SIG-M5 treated with dmso at 0.1 percent for 504 hours (cell line): Measurements from ENCODE around the gene DBNDD2.

Experiments
- DNase-seq: peaks from one replicate; lab custom pipeline; 2025; ENCODE audit not compliant: unreplicated experiment; lab: John Stamatoyannopoulos, UW

Gene DBNDD2

DNA sequence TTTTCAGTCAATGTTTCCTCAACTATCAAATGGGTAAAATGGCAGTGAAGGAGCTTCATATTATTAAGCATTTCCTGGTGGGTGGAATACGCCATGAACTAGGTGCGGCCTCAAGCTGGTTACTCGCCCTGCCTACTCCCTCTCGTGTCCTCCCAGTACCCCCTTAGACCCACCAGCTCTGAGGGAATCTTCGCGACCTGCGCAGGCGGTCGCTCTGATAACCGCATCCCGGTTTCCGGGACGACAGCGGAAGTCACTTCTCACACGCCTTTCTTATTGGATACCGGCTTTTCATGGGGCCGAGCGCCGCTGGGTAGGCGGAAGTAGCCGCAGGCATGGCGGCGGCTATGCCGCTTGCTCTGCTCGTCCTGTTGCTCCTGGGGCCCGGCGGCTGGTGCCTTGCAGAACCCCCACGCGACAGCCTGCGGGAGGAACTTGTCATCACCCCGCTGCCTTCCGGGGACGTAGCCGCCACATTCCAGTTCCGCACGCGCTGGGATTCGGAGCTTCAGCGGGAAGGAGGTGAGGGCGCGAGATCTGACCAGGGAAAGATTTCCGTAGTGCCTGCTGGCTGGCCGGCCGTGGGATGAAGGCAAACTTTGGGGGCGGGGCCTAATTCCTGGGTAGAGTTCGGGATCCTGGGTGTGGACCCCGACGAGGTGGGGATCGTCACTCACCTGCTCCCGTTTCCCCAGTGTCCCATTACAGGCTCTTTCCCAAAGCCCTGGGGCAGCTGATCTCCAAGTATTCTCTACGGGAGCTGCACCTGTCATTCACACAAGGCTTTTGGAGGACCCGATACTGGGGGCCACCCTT is 7.9 kb downstream of the DBNDD2 start, which contains the start of gene PIGT:
Gene PIGT (plus strand): TSS at position 320 of the 816 bp plus-strand sequence. CDS start 16 bp downstream, at position 336.
- DNase-seq = peak; percentile 89

DNA sequence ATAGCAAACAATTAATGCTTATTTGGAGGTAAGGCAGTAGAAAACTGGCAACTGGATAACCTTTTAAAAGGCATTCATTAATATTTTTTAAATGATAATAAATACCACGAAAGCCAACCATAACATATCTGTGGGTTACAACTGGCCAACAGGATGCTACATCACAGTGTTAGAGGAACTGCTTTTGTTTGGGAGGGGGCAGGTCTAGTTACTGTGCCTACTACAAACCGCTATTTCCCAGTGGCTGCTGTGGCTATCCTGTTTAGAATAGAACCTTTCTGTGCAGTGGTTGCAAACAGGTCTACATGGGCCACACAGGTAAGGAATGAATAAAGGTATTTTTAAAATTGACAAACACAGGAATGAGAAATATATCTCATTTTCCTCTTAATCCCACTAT is 8.8 kb downstream of the DBNDD2 start:
- peak; percentile 20 for DNase-seq

GRCh38 chr20:45419188-45420091 is 11.4 kb downstream of the DBNDD2 start:
- peak; percentile 23 for DNase-seq

- DNase-seq = no peak
Observed at GRCh38 chr20:45420125-45420524, 12.0 kb downstream of the DBNDD2 start.

DNA sequence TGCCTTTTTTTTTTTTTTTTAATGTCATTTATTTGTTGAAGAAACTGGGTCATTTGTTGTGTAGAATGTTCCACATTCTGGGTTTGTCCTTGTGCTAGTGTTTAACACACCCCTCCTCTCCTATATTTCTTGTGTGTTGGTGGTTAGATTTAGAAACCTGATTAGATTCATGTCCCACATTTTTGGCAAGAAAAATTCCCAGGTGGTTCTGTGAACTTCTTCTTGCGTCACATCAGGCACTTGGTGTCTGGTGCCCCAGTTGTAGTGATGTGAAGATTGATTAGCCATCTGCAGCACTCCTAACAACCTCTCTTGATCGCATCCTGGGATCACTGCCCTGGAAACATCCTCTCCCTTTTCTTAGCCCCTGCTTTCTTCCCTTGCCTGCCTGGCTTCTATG is 15.6 kb downstream of the DBNDD2 start:
- no peak for DNase-seq

DNA sequence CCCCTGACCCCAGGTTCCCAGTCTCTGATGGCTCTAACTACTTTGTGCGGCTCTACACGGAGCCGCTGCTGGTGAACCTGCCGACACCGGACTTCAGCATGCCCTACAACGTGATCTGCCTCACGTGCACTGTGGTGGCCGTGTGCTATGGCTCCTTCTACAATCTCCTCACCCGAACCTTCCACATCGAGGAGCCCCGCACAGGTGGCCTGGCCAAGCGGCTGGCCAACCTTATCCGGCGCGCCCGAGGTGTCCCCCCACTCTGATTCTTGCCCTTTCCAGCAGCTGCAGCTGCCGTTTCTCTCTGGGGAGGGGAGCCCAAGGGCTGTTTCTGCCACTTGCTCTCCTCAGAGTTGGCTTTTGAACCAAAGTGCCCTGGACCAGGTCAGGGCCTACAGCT is 17.5 kb downstream of the DBNDD2 start:
- no peak for DNase-seq

DNA sequence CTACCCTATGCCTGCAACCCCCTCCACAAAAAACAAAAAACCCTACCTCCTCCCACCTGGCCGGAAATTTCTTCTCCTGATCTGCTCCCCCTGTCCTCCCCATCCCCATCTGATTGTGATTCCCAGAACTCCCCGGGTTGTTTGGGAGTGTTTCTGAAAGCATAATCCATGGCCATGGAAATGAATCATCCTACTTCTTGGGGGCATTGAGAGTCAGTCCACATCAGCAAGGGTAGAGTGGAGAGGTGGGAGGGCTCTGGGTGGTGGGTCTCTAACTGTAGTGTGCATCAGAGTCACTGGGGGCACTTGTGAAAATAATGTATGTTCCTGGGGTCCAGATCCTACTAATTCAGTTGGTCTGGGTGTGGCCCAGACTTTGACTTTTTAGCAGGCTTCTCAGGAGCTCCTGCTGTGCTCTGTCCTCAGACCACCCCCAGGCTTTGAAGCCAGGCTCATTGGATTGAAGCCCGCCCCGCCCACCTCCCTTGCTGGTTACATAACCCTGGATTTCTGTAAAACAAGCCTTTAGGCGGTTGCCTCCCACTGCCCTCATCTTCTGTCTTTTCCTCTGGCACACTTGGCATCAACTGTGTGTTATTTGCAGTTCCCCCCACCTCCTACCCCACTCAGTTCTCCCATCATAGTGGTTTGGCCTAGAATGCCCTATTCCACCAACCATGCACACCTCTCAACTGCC is 18.4 kb downstream of the DBNDD2 start:
- no peak for DNase-seq

DNA sequence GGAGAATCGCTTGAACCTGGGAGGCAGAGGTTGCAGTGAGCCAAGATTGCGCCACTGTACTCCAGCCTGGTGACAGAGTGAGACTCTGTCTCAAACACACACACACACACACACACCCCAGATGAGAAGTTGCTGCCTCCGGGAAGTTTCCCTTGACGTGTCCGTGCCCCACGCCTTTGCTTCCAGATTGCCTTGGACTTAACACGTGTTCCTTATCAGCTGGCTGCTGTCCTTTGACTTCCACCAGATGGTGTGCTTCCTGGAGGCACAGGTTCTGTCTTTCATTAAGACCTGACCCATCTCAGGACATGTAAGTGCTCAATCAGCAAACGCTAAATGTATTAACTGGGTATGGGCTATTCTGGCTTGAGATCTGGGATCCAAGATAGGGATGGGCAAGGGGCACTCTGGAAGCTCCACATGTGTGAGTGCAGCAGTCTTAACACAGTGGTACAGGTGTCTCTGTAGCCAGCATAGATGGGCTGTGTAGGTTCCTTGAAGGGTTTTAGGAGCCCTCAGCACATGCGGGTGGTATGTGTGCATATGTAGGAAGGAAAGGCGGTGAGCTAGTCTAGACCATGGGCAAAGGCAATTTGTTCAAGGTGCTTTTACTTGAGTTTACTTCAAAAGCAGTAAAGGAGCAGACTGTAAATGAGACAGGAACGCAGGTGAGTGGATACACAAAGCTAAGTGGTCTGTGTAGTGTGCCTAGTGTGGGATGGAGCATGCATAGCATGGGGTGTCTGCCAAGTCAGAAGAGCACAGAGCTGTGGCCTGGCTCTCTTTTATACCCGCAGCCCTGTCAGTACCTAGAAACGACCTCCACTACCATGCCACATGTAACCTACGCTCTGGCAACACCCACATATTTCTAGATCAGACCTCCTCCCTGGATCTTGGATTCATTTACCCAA is 19.4 kb downstream of the DBNDD2 start:
- DNase-seq = no peak

GRCh38 chr20:45429618-45430017 is 21.5 kb downstream of the DBNDD2 start:
- DNase-seq = no peak

DNA sequence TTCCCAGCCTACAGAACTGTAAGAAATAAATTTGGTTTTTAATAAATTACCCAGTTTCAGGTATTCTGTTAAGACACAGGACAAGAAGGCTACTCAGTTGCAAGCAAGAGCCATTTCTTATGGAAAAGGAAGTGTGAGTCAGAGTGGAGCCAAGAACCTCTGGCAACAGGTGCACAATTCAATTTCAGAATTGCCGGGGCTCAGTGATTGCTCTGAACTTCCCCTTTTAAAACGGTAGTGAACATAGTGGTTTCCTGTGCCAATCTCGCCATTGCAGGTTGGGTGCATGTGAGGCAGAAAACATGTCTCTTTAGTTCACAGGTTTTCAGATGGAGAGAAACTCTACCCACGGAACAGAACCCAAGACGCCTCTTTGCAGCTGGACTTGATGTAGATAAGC is 24.2 kb downstream of the DBNDD2 start:
- peak; percentile 62 for DNase-seq

GRCh38 chr20:45433316-45433715 is 25.2 kb downstream of the DBNDD2 start:
- no peak for DNase-seq

GRCh38 chr20:45433976-45434375 is 25.9 kb downstream of the DBNDD2 start:
- no peak for DNase-seq

DNA sequence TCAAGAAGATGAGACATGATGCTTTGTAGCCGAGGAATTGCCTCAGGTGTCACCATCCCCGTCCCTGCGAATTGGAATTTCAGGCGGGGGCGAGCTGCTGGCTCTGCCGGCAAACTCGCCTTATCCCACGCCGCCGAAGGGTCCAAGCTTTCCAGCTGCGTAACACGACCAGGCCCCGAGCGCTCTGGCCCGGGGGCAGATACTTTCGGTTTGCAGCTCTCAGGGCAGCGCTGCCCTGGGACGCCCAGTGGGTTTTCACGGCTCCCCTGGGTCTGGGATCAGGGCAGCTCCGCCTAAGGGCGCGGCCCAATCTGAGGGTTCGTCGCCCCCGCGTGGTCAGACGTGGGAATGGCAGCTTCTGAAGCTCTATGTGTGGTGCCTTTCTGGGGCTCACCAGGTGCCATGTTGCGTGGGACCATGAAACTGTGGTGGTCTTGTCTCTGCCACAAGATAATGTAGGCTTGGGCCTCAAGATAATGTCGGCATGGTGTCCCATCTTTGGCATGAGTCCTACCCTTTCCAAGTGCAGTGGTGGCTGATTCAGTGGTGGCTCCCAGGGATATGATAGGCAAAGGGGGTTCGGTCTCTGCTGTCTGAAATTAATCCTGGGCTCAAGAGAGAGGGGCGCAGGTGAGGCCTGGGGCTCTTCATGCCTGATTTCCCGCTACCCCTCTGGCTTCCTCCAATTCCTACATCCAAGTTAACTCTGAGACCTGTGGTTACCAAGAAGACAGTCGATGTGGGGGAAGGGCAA is 28.8 kb downstream of the DBNDD2 start:
- DNase-seq = peak; percentile 50

- no peak for DNase-seq
Observed at GRCh38 chr20:45440424-45440823, 32.3 kb downstream of the DBNDD2 start.

- DNase-seq = no peak
Observed at GRCh38 chr20:45440891-45441685, 33.0 kb downstream of the DBNDD2 start.

GRCh38 chr20:45441746-45442145 is 33.7 kb downstream of the DBNDD2 start:
- no peak for DNase-seq

DNA sequence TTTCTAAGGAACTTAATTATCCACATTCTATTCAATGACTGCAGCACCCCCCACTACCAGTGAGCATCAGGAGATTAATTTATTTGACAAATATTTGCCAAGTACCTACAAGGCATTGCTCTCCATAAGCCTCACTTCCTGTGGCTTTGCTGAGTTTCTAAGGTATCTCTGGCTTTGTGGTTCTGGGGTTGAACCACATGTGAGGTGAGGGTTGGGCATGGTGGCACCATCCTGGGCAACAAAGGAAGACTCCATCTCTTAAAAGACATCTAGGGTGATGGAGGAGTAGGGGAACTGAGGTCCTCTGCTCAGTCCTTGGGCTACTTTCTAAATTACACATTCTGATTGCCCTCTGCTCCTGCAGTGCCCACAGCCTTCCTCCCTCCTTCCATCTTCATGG is 36.0 kb downstream of the DBNDD2 start:
- no peak for DNase-seq

DNA sequence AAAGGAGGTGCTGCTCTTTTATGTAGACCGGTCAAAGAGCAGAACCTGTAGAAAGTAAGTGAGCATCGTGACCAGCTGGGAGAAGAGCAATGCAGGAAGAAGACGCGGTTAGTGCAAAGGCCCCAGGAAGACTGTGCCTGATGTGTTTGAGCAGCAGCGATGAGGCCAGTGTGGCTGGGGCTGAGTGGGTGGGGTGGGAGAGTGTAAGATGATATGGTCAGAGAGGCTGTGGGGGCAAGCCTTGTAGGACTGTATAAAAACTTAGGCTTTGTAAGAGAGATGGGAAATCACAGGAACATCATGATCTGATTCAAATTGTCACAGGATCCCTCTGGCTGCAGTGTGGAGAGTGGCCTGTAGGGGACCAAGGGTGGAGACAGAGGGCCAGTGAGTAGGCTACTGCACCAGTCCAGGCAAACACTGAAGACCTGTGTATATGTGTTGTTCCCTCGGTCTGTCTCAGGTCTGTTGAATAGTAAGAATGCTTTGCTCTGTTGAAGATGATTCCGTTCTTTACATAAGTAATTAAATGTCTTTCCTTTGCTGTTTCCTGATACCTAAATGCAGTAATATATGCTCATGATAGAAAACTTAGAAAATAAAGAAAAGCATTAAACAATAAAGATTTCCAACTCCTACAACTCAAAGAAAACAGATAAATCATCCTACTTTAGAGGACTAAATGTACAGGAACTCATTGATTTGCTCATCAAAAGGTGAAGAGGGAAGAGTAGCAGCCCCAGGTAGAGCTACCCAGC is 37.9 kb downstream of the DBNDD2 start:
- peak; percentile 28 for DNase-seq
